ENCODE data around the gene PIH1D1. TPM values are rescaled to one million over a fixed set of nuclear protein-coding genes. Genes with fewer than 3 reads are reported as not detected.
A peak's percentile ranks its signal among the peaks of the same experiment; 100 is the strongest.

Gene PIH1D1
- total RNA-seq, 1 experiment from 2014 or later, result 166 TPM

- no peak overlapping the region for H3K23ac ChIP-seq (ENCODE audit: insufficient read length, low read depth, low read length)
- no peaks in the 10 kb centered on the region for H3K79me2 ChIP-seq (ENCODE audit: insufficient read depth, low read length)
- no peak overlapping the region for H3K9ac ChIP-seq (ENCODE audit: extremely low read depth, insufficient read length, low read length)
- H2BK12ac ChIP-seq (ENCODE audit: insufficient read length, low read depth, low read length), result no peak overlapping the region
- H3K14ac ChIP-seq (ENCODE audit: insufficient read depth, low read length), result no peak overlapping the region
- H3T11ph ChIP-seq (ENCODE audit: low read length), result no peak overlapping the region
- no peak overlapping the region for H4K5ac ChIP-seq (ENCODE audit: insufficient read length, low read depth, low read length)
- H3K27ac Mint-ChIP-seq, result peak overlapping the region in 1 of 3 experiments; percentile 2; a peak in 1 of 7 replicates
- H2AK5ac ChIP-seq (ENCODE audit: insufficient read length, low read length), result no peak overlapping the region
- H2BK20ac ChIP-seq (ENCODE audit: low read depth, low read length, poor library complexity, severe bottlenecking), result no peak overlapping the region
- H3K4me1 ChIP-seq (ENCODE audit: insufficient read depth, low read length), result no peaks in the 10 kb centered on the region
- H3K79me1 ChIP-seq (ENCODE audit: insufficient read depth, low read depth, low read length, poor library complexity, severe bottlenecking), result no peaks in the 10 kb centered on the region
- H2BK120ac ChIP-seq (ENCODE audit: low read depth, low read length, poor library complexity, severe bottlenecking), result no peak overlapping the region
- H3K27ac ChIP-seq (ENCODE audit: insufficient read length, low read depth, low read length), result no peak overlapping the region
- DNase-seq, result no peak
- no peak overlapping the region for H3K4me3 Mint-ChIP-seq
- H4K8ac ChIP-seq (replicated peaks; ENCODE audit: insufficient read length, low read depth, low read length), result no peak overlapping the region
- WGBS (ENCODE audit: extremely low coverage, insufficient read length, low lambda C conversion rate), result no CpG with 5 or more reads among the region's 9 CpGs
- no peak overlapping the region for H2BK5ac ChIP-seq (ENCODE audit: insufficient read length, low read length)
- H4K91ac ChIP-seq (ENCODE audit: insufficient read length, low read depth, low read length), result no peak overlapping the region
- H4K20me1 ChIP-seq (ENCODE audit: control insufficient read depth, insufficient read depth, insufficient read length), result no peaks in the 10 kb centered on the region
- no peak overlapping the region for H3K4ac ChIP-seq (ENCODE audit: low read depth, low read length)
- no peak overlapping the region for H2BK15ac ChIP-seq (ENCODE audit: low read depth, low read length)
- H3K9me3 Mint-ChIP-seq, result no peaks in the 10 kb centered on the region; a peak in 1 of 5 replicates
- no peak overlapping the region for H2AFZ ChIP-seq (ENCODE audit: low read length)
- TF ChIP-seq CTCF (conservative IDR thresholded peaks at IDR 0.05), result no peak
- no peak overlapping the region for H3K56ac ChIP-seq (ENCODE audit: insufficient read length, low read depth, low read length)
- H3K36me3 Mint-ChIP-seq (ENCODE audit: insufficient read depth in 1 of 3, low read depth in 3 of 3), result no peaks in the 10 kb centered on the region; a peak in 1 of 7 replicates
- peaks cover 5% of the 10 kb centered on the region for H3K23me2 ChIP-seq (ENCODE audit: insufficient read length, low read depth, low read length, poor library complexity, severe bottlenecking)
- no peaks in the 10 kb centered on the region for H3K27me3 ChIP-seq (ENCODE audit: insufficient read depth, low read length)
- H3K18ac ChIP-seq (ENCODE audit: insufficient read length, low read depth, low read length), result no peak overlapping the region
- no peaks in the 10 kb centered on the region for H3K9me3 ChIP-seq (ENCODE audit: control insufficient read depth, low read depth, low read length)
- H3K27me3 Mint-ChIP-seq (ENCODE audit: low read depth), result peaks cover 11% of the 10 kb centered on the region
- H3K4me2 ChIP-seq (ENCODE audit: insufficient read depth, insufficient read length, low read length), result no peak overlapping the region
- H3K4me1 Mint-ChIP-seq, result peaks cover 50 to 62% of the 10 kb centered on the region in 2 experiments
Observed at GRCh38 chr19:49413348-49413747, 38.3 kb downstream of the PIH1D1 start.

All from H9 (cell line).